Osteoblast (primary cell): ENCODE measurements around the gene BDKRB2. TPM values are rescaled to one million over a fixed set of nuclear protein-coding genes. Genes with fewer than 3 reads are reported as not detected.

Source experiments
- DNase-seq: peaks from one replicate; pipeline ENCODE4 v3.0.0; 2011; ENCODE audit warnings: low spot score, mixed read lengths; ENCODE audit not compliant: insufficient read length; ENCODE audit errors: missing footprints
- H2AFZ ChIP-seq: 2 replicates; pipeline ENCODE4 v1.6.0; 2011; ENCODE audit warnings: mild to moderate bottlenecking, low read length
- H3K27ac ChIP-seq: 2 replicates; pipeline ENCODE4 v1.5.1; 2011; ENCODE audit warnings: mild to moderate bottlenecking, low read depth, low read length, moderate library complexity
- H3K27me3 ChIP-seq: 2 replicates; pipeline ENCODE4 v1.6.0; 2012; ENCODE audit warnings: mild to moderate bottlenecking, control low read depth, inconsistent platforms, low read length, moderate library complexity; ENCODE audit not compliant: insufficient read depth
- H3K36me3 ChIP-seq: 2 replicates; pipeline ENCODE4 v1.5.1; 2011; ENCODE audit warnings: mild to moderate bottlenecking, low read length, control low read depth, moderate library complexity; ENCODE audit not compliant: insufficient read depth
- H3K4me1 ChIP-seq: 2 replicates; pipeline ENCODE4 v1.5.1; 2011; ENCODE audit warnings: mild to moderate bottlenecking, low read length, control low read depth, moderate library complexity; ENCODE audit not compliant: insufficient read depth
- H3K4me2 ChIP-seq: 2 replicates; pipeline ENCODE4 v1.6.0; 2011; ENCODE audit warnings: mild to moderate bottlenecking, low read length; ENCODE audit not compliant: insufficient read depth
- H3K4me3 ChIP-seq: fragments of 200-600 bp; sonication (generic); 3 replicates; pipeline ENCODE4 v1.5.1; 2012; ENCODE audit warnings: mild to moderate bottlenecking, low read length, inconsistent platforms; ENCODE audit not compliant: insufficient read depth
- H3K79me2 ChIP-seq: 2 replicates; pipeline ENCODE4 v1.6.0; 2012; ENCODE audit warnings: mild to moderate bottlenecking, low read length, control low read depth, inconsistent platforms; ENCODE audit not compliant: insufficient read depth
- H3K9me3 ChIP-seq: 2 replicates; pipeline ENCODE4 v1.5.1; 2011; ENCODE audit warnings: low read depth, low read length, control low read depth
- H4K20me1 ChIP-seq: 2 replicates; pipeline ENCODE4 v1.6.0; 2012; ENCODE audit warnings: mild to moderate bottlenecking, low read length, control low read depth; ENCODE audit not compliant: insufficient read depth
- CTCF ChIP-seq: IDR thresholded peaks from 2 replicates; pipeline ENCODE4 v1.5.1; 2011; ENCODE audit warnings: mild to moderate bottlenecking, low read depth, low read length, moderate library complexity; ENCODE audit errors: extremely low read depth
- total RNA-seq: library from RNA; depleted of rRNA; stranded (reverse); fragments of >200 nt; gene quantifications from 2 replicates; pipeline ENCODE4 v1.2.3, GENCODE V29; 2012

Gene BDKRB2
- total RNA-seq, 1 donor: 7.6 TPM

- Histone ChIP-seq H3K27me3 (no peaks in the 10 kb centered on the region), H3K4me1 (peaks cover 39% of the 10 kb centered on the region), H3K4me2 (no peak overlapping the region), H3K4me3 (no peak overlapping the region), H3K79me2 (no peaks in the 10 kb centered on the region), H4K20me1 (no peaks in the 10 kb centered on the region), H2AFZ (no peak overlapping the region), H3K27ac (peak overlapping the region; percentile 89), H3K9me3 (no peaks in the 10 kb centered on the region), H3K36me3 (peaks cover 4% of the 10 kb centered on the region)
- TF ChIP-seq CTCF: no peak
- DNase-seq: no peak
These were observed 42.4 kb downstream of the BDKRB2 start for GRCh38 chr14:96247031-96247430.

GRCh38 chr14:96249029-96249428 is 44.4 kb downstream of the BDKRB2 start:
- H3K4me3 ChIP-seq: no peak overlapping the region
- H3K9me3 ChIP-seq: no peaks in the 10 kb centered on the region
- peak overlapping the region; percentile 64 for H3K27ac ChIP-seq
- H3K79me2 ChIP-seq: no peaks in the 10 kb centered on the region
- H3K36me3 ChIP-seq: no peaks in the 10 kb centered on the region
- peaks cover 55% of the 10 kb centered on the region for H3K4me1 ChIP-seq
- H3K4me2 ChIP-seq: no peak overlapping the region
- peak; percentile 90 for DNase-seq
- TF ChIP-seq CTCF: no peak
- H3K27me3 ChIP-seq: no peaks in the 10 kb centered on the region
- no peaks in the 10 kb centered on the region for H4K20me1 ChIP-seq
- H2AFZ ChIP-seq: no peak overlapping the region

- Histone ChIP-seq H2AFZ (no peak overlapping the region), H3K4me1 (peaks cover 63% of the 10 kb centered on the region)
- no peak for DNase-seq
These were observed 45.8 kb downstream of the BDKRB2 start for GRCh38 chr14:96250485-96250884.

GRCh38 chr14:96251656-96252155 is 47.1 kb downstream of the BDKRB2 start:
- no peak for DNase-seq
- H3K27me3 ChIP-seq: no peaks in the 10 kb centered on the region
- H3K79me2 ChIP-seq: no peaks in the 10 kb centered on the region
- no peak overlapping the region for H2AFZ ChIP-seq
- peak overlapping the region; percentile 76 for H3K27ac ChIP-seq
- TF ChIP-seq CTCF: no peak
- H3K4me3 ChIP-seq: no peak overlapping the region
- no peak overlapping the region for H3K4me2 ChIP-seq
- no peaks in the 10 kb centered on the region for H4K20me1 ChIP-seq
- no peaks in the 10 kb centered on the region for H3K36me3 ChIP-seq
- no peaks in the 10 kb centered on the region for H3K9me3 ChIP-seq
- H3K4me1 ChIP-seq: peaks cover 63% of the 10 kb centered on the region

More at GRCh38 chr14:96250485-96250884, 45.8 kb downstream of the BDKRB2 start:
- Histone ChIP-seq H3K79me2 (no peaks in the 10 kb centered on the region), H3K4me2 (no peak overlapping the region), H3K27ac (no peak overlapping the region), H4K20me1 (no peaks in the 10 kb centered on the region), H3K9me3 (no peaks in the 10 kb centered on the region), H3K36me3 (no peaks in the 10 kb centered on the region), H3K4me3 (no peak overlapping the region), H3K27me3 (no peaks in the 10 kb centered on the region)
- TF ChIP-seq CTCF: no peak
